Measurements from ENCODE around the gene EFHC1.

DNA sequence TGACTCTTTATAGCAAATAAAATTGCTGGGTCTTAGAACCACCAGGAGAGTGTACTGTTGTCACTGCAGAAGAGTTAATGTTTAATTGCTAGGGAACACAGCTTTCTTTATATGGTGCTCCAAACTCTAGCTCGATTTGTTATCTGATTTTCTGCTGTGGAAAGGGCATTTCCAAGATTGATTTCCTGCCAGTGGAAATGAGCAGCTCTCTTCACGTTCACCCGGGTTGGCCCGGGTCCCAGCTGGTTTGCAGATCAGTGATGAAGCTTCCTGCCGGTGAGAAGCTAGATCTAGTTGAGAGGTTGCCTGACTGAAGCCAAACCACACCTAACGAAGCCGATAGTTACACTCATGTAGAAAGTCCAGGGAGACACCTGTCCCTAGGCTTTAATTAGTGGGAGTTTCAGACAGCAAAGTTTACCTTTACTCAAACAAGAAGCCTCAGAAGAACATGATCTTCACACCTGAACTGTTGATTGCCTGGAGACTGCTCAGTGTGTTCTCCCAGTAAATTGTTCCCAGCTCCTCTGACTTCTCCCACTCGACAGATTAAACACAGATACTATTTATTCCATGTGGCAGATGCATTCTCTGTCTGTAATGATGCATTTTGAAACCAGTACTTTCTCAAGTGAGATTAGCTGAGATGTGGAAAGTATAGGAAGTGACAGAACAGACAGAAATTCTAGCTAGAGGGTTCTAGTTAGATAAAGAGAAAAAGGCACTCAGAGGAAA, 30.3 kb upstream of the EFHC1 start:
- TF ChIP-seq POLR2A (IDR thresholded peaks at IDR 0.05; ENCODE audit: low read depth, low read length) (no peak), TAF1 (IDR thresholded peaks at IDR 0.05; ENCODE audit: borderline replicate concordance, low read depth, low read length) (no peak)

Measured in GM12892 (cell line).